ENCODE results near the gene IRF3.

The IRF3 gene

DNA sequence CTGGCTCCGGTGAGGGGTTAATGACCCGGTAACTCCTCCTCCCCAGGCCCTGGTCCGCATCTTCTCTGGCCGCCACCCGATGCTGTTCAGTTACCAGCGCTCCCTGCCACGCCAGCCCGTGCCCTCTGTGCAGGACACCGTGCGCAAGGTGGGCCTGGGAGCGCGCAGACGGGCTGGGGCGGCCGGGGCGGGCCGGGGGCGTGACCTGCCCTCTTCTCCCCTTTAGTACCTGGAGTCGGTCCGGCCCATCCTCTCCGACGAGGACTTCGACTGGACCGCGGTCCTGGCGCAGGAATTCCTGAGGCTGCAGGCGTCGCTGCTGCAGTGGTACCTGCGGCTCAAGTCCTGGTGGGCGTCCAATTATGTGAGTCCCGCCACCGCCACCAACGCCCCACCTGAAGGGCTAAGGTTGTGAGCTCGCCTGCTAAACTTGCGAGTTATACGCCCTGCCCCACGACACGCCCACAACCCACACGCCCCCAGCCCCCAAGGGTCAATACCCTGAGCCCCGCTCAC, 35.7 kb upstream of the IRF3 start:
- H3K4me3 ChIP-seq (ENCODE audit: low read depth, low read length): no peak overlapping the region
- TF ChIP-seq, protein P1, sequence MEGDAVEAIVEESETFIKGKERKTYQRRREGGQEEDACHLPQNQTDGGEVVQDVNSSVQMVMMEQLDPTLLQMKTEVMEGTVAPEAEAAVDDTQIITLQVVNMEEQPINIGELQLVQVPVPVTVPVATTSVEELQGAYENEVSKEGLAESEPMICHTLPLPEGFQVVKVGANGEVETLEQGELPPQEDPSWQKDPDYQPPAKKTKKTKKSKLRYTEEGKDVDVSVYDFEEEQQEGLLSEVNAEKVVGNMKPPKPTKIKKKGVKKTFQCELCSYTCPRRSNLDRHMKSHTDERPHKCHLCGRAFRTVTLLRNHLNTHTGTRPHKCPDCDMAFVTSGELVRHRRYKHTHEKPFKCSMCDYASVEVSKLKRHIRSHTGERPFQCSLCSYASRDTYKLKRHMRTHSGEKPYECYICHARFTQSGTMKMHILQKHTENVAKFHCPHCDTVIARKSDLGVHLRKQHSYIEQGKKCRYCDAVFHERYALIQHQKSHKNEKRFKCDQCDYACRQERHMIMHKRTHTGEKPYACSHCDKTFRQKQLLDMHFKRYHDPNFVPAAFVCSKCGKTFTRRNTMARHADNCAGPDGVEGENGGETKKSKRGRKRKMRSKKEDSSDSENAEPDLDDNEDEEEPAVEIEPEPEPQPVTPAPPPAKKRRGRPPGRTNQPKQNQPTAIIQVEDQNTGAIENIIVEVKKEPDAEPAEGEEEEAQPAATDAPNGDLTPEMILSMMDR (IDR thresholded peaks at IDR 0.05; ENCODE audit: low read depth, low read length): no peak

DNA sequence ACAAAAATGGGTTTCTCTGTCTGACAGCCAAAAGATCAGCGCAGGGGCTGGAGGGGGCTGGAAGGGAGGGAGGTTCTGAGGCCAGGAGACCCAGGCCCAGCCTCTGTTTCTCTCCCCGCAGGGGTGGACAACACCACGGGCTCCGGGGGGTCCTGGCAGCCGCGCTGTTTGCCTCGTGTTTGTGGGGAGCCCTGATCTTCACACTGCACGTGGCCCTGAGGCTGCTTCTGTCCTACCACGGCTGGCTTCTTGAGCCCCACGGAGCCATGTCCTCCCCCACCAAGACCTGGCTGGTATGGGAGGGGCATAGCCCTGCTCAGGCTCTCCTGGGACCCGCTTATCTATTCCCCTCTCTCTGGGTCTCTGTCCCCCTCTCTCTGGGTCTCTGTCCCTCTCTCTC, 34.9 kb upstream of the IRF3 start:
- H3K4me3 ChIP-seq (ENCODE audit: low read depth, low read length): no peak overlapping the region
- TF ChIP-seq, protein P1 (IDR thresholded peaks at IDR 0.05; ENCODE audit: low read depth, low read length): no peak

DNA sequence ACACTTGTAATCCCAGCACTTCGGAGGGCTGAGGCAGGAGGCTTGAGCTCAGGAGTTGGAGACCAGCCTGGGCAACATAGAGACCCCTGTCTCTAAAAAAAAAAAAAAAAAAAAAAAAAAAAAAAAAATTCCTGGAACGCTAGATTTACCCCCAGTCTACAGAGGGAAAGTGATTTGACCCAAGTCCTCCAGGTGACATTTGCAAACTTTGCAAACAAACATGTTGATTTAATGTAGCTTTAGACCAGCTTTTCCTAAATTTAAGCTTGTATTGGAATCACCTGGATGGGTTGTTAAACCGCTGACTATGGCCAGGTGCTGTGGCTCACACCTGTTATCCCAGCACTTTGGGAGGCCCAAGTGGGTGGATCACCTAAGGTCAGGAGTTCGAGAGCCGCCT, 33.7 kb upstream of the IRF3 start:
- TF ChIP-seq, protein P1 (IDR thresholded peaks at IDR 0.05; ENCODE audit: low read depth, low read length): no peak
- H3K4me3 ChIP-seq (ENCODE audit: low read depth, low read length): no peak overlapping the region

DNA sequence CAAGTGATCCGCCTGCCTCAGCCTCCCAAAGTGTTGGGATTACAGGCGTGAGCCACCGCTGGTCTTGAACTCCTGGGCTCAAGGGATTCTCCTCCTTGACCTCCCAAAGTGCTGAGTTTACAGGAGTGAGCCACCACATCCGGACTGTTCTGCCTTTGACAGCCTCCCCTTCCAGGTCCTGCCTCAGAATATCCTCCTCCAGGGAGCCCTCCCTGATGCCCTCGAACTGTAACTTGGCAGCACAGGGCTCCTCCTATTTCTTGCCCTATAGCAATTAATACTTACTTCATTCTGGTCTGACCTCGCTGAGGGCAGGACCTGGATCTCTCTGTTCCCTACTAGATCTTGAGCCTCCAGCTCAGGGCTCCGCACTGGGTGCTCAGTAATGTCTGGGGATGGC, 31.2 kb upstream of the IRF3 start:
- no peak overlapping the region for H3K4me3 ChIP-seq (ENCODE audit: low read depth, low read length)
- TF ChIP-seq, protein P1 (IDR thresholded peaks at IDR 0.05; ENCODE audit: low read depth, low read length): no peak

DNA sequence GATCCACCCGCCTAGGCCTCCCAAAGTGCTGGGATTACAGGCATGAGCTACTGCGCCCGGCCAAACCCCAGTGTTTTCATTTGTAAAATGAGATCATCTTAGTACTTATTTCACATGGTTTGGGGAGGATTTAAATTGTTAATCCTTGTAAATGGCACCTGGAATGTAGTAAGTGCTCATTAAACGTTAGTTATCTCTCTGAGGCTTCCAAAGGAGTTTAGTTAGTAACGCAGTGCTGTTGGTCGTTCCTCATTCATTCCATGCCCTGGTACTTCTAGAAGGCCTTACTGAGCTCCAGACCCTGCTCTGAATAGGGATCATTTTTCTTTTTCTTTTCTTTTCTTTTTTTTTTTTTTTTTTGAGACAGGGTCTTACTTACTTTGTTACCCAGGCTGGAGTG, 30.5 kb upstream of the IRF3 start:
- TF ChIP-seq, protein P1 (IDR thresholded peaks at IDR 0.05; ENCODE audit: low read depth, low read length): no peak
- no peak overlapping the region for H3K4me3 ChIP-seq (ENCODE audit: low read depth, low read length)

DNA sequence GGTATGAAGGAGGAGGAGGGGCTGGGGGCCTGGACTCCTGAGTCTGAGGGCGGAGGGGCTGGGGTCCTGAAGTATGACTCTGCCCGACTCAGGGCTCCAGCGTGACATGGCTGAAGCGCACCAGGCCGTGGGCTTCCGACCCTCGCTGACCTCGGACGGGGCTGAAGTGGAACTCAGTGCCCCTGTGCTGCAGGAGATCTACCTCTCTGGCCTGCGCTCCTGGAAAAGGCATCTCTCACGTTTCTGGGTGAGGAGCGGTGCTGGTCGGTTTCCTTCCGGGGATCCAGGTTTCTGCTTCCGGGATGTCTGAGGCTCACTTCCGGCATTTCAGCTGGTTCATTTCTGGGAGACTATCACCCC, 26.5 kb upstream of the IRF3 start:
- TF ChIP-seq, protein P1 (IDR thresholded peaks at IDR 0.05; ENCODE audit: low read depth, low read length): no peak
- H3K4me3 ChIP-seq (ENCODE audit: low read depth, low read length): peak overlapping the region; percentile 73

DNA sequence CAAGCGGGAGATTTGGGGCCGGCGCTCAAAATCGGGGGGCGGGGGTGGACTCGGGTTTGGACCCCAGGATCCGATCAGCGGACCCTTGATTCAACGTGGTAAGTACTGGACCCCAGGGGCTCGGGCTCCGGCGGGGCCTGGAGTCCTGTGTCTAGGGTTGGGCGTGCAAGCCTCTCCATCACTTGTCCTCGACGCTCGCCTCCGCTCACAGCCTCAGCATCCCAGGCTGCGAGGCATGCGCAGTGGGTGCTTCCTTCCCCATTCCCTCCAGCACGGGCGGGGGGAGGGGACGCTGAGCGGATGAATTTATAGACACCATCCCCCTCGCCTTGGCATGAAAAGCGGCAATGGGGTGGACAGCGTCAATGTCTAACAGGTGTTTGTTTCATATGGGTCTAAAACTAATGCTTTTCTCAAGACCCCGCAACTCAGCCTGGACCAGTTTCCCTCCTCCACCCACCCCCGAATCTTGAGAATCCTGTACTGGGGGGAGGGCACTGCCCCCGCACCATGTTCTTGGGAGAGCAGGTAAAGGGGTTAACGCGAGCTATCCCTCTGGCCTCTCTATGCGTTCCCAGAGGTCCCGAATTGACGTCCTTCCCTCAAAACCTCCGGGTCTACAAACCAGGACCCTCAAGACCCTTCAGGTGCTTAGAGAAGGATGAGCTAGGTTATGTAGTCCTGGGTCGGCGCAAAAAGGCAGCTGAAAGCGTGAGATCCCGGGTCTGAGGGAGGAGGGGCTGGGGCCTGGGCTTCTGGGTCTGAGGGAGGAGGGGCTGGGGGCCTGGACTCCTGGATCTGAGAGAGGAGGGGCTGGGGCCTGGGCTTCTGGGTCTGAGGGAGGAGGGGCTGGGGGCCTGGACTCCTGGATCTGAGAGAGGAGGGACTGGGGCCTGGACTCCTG, 25.8 kb upstream of the IRF3 start:
- peak overlapping the region; percentile 73 for H3K4me3 ChIP-seq (ENCODE audit: low read depth, low read length)
- TF ChIP-seq, protein P1 (IDR thresholded peaks at IDR 0.05; ENCODE audit: low read depth, low read length): no peak
